Measurements from ENCODE around the gene KDM2A.
"Not testable (repeated sequence)": the region's sequence is repeated elsewhere in the genome, so short reads cannot be mapped to it uniquely, and the experiment has no call there.

KDM2A gene

GRCh38 chr11:67174311-67174710 lies 55.2 kb downstream of the KDM2A start:
- no peak for DNase-seq

DNA sequence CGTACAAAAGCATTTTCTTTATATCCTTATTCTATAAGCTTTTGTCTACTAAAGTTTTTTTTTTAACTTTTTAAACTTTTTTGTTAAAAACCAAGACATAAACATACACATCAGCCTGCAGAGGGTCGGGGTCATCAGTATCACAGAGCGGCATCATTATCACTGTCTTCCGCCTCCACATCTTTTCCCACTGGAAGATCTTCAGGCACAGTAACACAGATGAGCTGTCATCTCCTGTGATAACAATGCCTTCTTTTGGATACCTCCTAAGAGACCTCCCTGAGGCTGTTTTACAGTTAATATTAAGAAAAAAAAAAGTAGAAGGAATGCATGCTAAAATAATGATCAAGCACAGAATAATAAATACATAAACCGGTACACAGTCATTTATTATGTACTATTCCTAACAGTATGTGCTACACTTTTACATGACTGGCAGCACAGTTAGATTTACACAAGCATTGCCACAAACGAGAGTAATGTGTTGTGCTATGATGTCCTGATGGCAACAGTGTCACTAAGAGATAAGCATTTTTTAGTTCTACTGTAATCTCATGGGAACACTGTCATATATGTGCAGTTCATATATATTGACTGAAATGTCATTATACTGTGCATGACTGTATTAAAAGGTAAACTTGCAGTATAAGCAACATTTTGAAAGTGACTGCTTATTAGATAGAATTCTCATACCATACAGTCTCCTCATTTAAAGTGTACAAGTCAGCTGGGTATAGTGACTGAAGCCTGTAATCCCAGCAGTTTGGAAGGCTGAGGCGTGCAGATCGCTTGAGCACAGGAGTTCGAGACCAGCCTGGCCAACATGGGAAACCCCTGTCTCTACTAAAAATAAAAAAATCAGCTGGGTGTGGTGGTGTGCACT lies 58.6 kb downstream of the KDM2A start:
- DNase-seq = no peak

DNA sequence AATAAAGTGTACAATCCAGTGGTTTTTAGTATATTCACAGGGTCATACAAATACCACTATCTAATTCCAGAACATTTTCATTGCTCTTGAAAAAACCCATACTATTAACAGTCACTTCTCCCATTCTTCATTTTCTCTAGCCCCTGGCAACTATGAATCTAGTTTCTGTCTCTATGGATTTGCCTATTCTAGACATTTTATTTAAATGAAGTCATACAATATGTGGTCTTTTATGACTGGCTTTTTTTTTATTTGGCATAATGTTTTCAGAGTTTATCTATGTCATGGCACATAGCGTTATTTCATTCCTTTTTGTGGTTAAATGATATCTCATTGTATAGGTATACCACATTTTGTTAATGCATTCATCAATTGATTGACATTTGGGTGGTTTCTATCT lies 59.4 kb downstream of the KDM2A start:
- DNase-seq = no peak

DNA sequence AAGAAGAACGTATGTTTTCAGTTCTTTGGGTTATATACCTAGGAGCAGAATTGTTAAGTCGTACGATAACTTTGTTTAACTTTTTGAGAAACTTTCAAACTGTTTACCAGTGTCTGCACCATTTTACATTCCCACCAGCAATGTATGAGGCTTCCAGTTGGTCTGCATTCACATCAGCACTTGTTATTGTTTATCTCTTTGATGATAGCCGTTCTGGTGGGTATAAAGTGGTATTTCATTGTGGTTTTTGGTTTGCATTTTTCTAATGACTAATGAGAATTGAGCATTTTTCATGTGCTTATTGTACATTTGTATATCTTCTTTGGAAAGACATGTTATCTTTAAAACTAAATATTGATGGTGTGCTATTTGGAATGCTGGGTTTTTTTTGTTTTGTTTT lies 59.8 kb downstream of the KDM2A start:
- DNase-seq = no peak

GRCh38 chr11:67179892-67180490 lies 60.9 kb downstream of the KDM2A start:
- DNase-seq = no peak

- DNase-seq = no peak
Observed at GRCh38 chr11:67194096-67194495, 75.0 kb downstream of the KDM2A start.

GRCh38 chr11:67195971-67196456 lies 77.0 kb downstream of the KDM2A start:
- no peak for DNase-seq

DNA sequence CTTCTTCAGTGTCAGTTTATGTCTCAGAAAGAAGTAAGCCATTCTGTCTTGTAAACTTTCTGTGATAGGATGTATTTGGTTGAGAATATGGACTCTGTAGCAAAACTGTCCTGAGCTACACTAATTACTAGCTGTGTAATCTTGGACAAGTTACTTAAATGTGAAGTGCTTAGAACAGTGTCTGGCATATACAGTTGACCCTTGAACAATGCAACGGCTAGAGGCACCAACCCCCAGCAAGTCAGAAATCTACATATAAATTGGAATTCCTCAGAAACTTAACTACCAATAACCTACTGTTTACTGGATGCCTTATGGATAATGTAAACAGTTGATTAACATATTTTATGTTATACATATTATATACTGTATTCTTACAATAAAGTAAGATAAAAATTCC lies 78.5 kb downstream of the KDM2A start:
- no peak for DNase-seq

GRCh38 chr11:67198781-67199180 lies 79.7 kb downstream of the KDM2A start:
- not testable (repeated sequence) for DNase-seq

- no peak for DNase-seq
Observed at GRCh38 chr11:67199751-67200150, 80.7 kb downstream of the KDM2A start.

DNA sequence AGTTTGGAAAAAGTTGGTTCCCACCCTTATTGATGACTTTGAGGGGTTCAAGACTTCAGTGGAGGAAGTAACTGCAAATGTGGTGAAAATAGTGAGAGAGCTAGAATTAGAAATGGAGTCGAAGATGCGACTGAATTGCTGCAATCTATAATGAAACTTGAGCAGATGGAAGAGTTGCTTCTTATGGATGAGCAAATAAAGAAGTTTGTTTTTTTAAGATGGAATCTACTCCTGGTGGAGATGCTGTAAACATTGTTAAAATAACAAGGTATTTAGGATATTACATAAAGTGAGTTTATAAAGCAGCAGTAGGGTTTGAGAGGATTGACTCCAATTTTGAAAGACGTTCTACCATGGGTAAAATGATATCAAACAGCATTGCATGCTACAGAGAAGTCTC lies 83.0 kb downstream of the KDM2A start:
- no peak for DNase-seq

DNA sequence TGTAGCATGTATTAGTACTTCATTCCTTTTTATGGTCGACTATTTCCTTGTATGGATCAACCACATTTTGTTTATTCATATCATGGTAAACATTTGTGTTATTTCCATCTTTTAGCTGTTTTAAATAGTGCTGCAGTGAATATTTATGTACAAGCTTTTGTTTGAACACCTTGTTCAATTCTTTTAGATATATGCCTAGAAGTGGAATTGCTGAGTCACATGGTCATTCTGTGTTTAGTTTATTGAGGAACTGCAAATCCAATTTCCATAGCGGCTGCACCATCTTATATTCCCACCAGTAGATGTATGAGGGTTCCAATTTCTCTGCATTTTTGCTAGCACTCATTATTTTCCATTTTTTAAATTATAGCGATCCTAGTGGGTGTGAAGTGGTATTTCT lies 85.8 kb downstream of the KDM2A start:
- no peak for DNase-seq

DNA sequence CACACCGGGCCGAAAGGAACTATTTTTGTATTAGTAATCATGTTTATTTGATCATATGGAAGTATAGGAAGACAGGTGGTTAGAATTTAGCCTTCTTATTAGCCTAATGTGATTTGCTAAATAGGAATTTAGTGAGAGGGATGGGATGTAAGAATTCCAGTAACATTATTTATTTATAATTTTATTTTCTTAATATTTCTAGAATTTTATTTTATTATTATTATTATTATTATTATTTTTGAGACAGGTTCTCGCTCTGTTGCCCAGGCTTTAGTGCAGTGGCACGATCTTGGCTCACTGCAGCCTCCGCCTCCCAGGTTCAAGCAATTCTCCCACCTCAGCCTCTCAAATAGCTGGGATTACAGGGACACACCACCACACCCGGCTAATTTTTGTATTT lies 90.2 kb downstream of the KDM2A start:
- not testable (repeated sequence) for DNase-seq

DNA sequence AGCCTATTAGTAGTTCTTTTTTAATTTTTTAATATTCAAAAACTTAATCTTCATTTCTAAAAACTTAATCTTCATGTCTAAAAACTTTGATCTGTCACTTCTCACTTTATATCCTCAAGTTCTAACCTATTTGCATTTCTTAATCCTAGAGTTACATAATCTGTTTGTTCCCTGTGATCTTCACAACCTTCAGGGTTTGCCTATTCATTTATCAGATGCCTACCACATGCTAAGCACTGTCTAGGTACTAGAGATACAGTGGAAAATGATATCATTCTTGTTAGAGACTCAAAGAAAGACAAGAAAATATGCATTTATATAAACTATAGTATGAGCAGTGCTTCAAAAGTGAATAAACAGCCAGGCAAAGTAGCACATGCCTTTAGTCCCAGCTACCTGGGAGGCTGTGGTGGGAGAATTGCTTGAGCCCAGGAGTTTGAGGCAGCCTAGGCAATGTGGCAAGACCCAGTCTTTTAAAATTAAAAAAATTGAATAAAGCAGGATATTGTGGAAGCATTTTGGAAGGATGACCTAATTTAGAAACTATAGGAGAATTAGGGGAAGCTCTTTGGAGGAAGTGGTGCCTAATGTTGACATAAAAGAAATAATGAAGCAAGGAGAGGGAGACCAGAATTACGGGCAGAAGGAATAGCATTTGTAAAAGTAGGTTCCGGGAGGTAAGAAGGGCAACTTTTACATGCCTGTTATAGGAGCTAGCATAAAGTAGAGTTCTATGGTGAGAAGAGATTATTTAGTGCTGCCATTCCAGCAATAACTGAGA lies 92.8 kb downstream of the KDM2A start:
- DNase-seq = no peak

GRCh38 chr11:67213178-67213621 lies 94.1 kb downstream of the KDM2A start:
- DNase-seq = no peak

GRCh38 chr11:67227726-67228125 lies 108.7 kb downstream of the KDM2A start:
- no peak for DNase-seq

DNA sequence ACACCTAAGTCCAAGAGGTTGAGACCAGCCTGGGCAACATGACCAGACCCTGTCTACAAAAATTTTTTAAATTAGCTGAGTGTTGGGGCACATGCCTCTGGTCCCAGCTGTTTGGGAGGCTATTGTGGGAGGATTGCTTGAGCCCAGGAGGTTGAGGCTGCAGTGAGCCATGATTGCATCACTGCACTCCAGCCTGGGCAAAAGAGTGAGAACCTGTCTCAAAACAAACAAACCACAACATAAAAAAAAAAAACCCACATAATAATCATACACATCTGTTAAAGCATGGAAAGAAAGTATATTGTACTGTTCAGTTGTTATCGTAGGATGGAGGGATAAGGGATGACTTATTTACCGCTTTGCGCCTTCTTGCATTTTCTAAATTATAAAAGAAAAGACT lies 111.3 kb downstream of the KDM2A start:
- no peak for DNase-seq

DNA sequence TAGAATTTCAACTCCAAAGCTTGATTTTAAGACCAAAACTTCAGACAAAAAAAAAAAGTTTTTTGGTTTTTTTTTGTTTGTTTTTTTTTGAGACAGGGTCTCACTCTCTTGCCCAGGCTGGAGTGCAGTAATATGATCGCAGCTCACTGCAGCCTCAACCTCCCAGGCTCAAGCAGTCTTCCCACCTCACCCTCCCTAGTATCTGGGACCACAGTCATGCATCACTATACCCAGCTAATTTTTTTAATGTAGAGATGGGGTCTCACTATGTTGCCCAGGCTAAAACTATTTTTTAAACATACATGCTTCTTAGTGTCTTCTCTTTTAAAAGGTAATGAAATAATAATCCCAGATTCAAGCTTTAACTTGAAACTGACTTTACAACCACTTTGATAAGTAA lies 111.8 kb downstream of the KDM2A start:
- DNase-seq = no peak

DNA sequence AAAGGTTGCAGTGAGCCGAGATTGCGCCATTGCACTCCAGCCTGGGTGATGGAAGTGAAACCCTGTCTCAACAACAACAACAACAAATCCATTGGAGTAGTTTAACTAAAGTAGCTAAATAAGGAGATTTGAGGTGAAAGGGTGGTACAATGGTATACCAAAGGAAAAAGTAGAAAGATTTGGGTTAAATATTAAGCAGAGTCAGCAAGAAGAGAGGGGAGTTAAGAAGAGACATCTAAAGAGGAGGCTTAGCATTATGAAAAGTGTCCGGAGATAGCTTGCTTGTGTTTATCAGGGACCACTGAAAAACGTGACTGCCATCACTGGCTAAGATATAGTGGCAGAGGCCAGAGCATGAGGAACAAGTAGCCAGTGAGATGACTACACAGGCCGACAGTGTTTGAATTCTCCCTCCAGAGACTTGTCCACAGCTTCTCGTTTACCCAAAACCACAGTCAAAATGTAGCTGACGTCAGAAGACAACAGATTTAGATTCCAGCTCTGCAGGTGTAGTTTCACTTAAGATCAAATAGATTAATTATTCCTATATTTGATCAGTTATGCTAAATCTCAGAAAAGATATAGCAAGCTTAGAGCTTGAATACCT lies 114.6 kb downstream of the KDM2A start:
- no peak for DNase-seq

DNA sequence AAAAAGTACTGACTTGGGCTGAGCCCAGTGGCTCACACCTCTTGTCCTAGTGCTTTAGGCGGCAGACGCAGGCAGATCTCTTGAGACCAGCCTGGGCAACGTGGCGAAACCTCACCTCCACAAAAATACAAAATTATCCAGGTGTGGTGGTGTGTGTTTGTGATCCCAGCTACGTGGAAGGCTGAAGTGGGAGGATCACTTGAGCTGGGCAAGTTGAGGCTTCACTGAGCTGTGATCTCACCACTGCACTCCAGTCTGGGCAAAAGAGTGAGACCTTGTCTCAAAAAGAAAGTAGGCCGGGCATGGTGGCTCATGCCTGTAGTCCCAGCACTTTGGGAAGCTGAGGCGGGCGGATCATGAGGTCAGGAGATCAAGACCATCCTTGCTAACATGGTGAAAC lies 115.5 kb downstream of the KDM2A start:
- DNase-seq = not testable (repeated sequence)

DNA sequence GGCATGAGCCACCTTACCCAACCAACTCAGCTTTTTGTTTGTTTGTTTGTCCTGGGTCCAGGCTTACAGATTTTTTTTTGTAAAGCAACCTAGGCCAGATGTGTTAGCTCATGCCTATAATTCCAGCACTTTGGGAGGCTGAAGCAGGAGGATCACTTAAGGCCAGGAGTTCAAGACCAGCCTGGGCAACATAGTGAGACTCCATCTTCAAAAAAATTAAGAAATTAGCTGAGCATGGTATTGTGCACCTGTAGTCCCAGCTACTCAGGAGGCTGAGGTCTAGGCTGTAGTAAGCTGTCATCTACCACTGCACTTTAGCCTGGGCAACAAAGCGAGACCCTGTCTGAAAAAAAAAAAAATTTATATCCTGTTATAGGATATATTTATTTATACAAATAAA lies 118.5 kb downstream of the KDM2A start:
- no peak for DNase-seq

GRCh38 chr11:67238894-67239782 lies 120.1 kb downstream of the KDM2A start:
- DNase-seq = no peak
